ENCODE measurements around the gene SGSH. TPM values are rescaled to one million over a fixed set of nuclear protein-coding genes. Genes with fewer than 3 reads are reported as not detected.
A peak's percentile ranks its signal among the peaks of the same experiment; 100 is the strongest.

Gene SGSH
- total RNA-seq, 4 donors from 2014 or later, result 26.1 to 50.5 (median 34.6) TPM

DNA sequence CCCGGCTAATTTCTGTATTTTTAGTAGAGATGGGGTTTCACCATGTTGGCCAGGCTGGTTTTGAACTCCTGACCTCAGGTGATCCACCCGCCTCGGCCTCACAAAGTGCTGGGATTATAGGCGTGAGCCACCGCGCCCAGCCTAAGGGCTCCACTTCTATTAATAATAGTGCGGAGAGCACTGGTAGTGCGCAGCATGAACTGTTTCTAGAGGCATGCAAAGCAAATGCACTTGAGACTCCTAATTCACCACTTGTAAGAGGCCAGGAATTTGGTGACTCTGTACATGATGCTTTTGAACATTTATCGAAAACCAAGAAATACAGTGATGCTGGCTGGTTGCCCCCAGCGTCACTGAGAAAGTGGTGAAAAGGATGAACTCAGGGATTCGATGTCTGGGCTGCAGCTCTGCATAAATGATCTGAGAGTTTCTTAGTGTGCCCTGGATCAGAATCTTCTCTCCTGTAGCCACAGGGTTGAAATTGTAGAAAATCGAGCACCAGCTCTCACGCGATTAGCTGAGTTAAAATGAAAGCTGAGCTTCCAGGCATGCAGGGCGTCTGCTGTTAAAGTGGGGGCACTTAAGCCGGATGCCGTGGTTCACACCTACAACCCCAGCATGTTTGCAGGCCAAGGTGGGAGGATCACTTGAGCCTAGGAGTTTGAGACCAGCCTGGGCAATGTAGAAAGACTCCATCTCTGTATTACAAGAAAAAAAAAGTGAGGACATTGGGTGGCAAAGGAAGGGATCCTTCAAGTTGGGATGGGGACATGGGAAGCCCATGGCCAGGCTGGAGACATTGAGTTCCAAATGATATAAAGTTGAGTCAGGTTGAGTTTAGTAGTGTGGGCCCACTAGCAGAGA, 45.3 kb upstream of the SGSH start:
- Histone ChIP-seq H3K4me1 (peaks cover 0 to 34% (median 31%) of the 10 kb centered on the region in 4 donors), H3K27me3 (no peaks in the 10 kb centered on the region), H3K36me3 (peaks cover 0 to 50% (median 0%) of the 10 kb centered on the region in 3 donors), H3K4me3 (no peak overlapping the region), H3K9me3 (no peaks in the 10 kb centered on the region), H3K27ac (peak overlapping the region in 2 of 4 donors; percentile 97 to 99)
- TF ChIP-seq EP300 (IDR thresholded peaks at IDR 0.05) (no peak), POLR2A (IDR thresholded peaks at IDR 0.05) (no peak)
- TF ChIP-seq, protein P1, sequence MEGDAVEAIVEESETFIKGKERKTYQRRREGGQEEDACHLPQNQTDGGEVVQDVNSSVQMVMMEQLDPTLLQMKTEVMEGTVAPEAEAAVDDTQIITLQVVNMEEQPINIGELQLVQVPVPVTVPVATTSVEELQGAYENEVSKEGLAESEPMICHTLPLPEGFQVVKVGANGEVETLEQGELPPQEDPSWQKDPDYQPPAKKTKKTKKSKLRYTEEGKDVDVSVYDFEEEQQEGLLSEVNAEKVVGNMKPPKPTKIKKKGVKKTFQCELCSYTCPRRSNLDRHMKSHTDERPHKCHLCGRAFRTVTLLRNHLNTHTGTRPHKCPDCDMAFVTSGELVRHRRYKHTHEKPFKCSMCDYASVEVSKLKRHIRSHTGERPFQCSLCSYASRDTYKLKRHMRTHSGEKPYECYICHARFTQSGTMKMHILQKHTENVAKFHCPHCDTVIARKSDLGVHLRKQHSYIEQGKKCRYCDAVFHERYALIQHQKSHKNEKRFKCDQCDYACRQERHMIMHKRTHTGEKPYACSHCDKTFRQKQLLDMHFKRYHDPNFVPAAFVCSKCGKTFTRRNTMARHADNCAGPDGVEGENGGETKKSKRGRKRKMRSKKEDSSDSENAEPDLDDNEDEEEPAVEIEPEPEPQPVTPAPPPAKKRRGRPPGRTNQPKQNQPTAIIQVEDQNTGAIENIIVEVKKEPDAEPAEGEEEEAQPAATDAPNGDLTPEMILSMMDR (IDR thresholded peaks at IDR 0.05), result no peak
- 90 to 94% methylated on average over 17 of the region's 17 CpGs for WGBS, 2 donors
- no peak for DNase-seq (ENCODE audit: low spot score in 2 of 2)

DNA sequence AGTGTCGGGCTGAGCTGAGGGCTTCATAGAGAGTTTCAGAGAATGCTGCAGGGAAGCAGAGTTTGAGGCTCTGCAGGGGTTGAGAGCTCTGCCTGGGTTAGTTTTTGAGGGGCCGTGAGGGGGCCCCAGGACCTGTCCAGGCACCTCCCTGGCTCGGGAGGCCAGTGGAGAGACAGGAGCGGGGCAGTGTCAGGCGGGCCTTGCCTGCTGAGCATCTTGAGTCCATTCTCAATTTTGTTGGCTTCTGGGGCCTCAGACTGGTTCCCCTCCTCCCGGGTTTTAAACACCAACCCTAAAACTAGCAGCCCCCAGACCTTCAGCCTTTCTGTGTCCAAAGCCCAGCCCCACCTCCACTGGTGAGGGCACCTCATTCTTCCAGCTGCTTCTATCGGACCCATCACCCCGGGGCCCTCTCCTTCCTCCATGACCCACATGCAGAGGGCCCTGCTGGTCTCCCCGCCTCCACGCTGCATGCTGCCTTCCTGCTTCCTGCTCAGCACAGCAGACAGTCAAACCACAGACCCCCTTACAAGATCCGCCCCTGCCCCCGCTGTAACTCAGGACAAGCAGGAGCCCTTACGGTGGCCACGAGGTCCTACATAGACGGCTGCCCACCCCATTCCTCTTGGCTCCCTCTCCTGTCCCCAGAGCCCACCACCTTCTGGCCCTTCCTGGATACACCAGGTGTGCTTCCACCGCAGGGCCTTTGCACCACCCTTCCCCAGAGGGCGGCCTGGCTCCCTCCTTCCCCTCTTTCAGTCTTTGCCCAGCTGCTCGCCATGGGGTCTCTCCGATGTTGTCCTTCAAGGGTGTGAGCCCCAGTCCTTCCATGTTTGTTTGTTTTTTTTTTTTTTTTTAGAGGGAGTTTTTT, 44.3 kb upstream of the SGSH start:
- WGBS, 2 donors, result 69 to 75% methylated on average over 19 of the region's 19 CpGs
- Histone ChIP-seq H3K27me3 (no peaks in the 10 kb centered on the region), H3K27ac (peak overlapping the region in 3 of 4 donors; percentile 96 to 99 (median 97)), H3K4me1 (peaks cover 0 to 39% (median 33%) of the 10 kb centered on the region in 4 donors), H3K9me3 (no peaks in the 10 kb centered on the region), H3K4me3 (peak overlapping the region; percentile 20 to 81 (median 49)), H3K36me3 (peaks cover 0 to 50% (median 0%) of the 10 kb centered on the region in 3 donors)
- TF ChIP-seq, protein P1 (IDR thresholded peaks at IDR 0.05), result no peak
- TF ChIP-seq POLR2A (IDR thresholded peaks at IDR 0.05) (no peak), EP300 (IDR thresholded peaks at IDR 0.05) (no peak)
- no peak for DNase-seq (ENCODE audit: low spot score in 2 of 2)

DNA sequence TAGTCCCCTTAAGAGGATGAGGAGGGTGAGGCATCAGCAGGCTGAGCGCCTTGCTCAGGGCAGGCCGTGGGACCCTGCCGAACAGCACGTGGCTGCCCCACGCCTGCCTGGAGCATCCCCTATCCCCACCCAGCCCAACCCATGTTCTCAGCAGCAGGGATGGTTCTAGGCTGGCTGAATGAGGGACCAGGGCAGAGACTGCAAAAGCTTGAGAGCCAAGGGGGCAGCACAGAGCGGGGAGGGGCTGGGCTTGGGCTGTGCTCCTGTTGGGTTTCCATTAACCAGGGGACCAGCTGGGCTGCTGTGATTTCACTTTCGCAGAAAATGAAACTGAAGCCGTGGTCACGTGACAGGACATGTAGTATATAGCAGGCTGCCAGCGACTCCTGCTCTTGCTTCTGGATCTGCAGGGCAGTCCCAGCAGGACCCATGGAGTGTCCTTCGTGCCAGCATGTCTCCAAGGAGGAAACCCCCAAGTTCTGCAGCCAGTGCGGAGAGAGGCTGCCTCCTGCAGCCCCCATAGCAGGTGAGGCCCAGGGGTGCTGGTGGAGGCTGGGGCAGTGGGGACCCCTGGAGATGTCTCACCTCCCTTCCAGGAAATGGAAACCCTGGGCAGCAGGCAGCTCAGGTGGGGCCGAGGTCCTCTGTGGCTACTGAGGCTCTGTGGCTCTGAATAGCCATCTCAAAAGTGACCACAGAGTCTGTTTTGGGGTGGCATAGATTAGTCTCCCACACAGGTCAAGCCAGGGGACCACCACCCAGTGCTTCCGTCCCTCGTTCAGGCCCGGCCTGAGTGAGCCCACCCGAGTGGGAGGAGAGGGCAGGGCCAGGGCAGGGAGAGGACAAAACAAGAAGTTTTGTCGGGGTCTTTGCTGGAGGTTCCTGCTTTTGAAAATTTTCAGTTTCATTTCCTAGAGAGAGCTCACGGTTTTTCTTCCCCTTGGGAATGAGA, 43.4 kb upstream of the SGSH start:
- Histone ChIP-seq H3K27ac (peak overlapping the region; percentile 96 to 99 (median 98)), H3K4me3 (peak overlapping the region; percentile 20 to 81 (median 49)), H3K36me3 (peaks cover 0 to 43% (median 0%) of the 10 kb centered on the region in 3 donors), H3K9me3 (no peaks in the 10 kb centered on the region), H3K4me1 (peaks cover 0 to 40% (median 34%) of the 10 kb centered on the region in 4 donors), H3K27me3 (no peaks in the 10 kb centered on the region)
- TF ChIP-seq, protein P1 (IDR thresholded peaks at IDR 0.05), result peak in 3 of 5 experiments; percentile 4 to 26 (median 4)
- TF ChIP-seq EP300 (IDR thresholded peaks at IDR 0.05) (peak in 1 of 2 donors; percentile 38), POLR2A (IDR thresholded peaks at IDR 0.05) (no peak)
- DNase-seq (ENCODE audit: low spot score in 2 of 2), result peak; percentile 76 to 92
- WGBS, 2 donors, result 13 to 21% methylated on average over 14 to 18 of the region's 19 CpGs

DNA sequence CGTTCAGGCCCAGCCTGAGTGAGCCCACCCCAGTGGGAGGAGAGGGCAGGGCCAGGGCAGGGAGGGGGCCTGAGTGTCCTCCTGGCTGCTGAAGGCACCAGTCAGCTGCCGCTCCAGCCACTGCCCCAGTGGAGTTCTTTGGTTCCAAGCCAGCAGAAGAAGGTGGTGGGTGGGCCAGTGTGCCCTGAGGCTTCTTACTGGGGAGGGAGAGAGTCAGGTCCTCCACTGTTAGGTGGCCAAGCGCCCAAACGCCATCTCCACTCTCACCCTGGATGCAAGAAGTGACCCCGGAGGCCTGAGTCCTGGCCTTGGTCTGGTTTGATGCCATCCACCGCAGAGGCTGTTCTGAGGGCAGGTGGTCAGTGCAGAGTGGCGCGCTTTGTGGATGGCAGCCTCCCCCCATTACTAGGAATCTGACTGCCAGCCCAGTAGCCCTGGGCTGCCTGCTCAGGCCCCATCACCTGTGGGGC, 42.7 kb upstream of the SGSH start:
- Histone ChIP-seq H3K4me3 (peak overlapping the region; percentile 20 to 81 (median 49)), H3K9me3 (no peaks in the 10 kb centered on the region), H3K27ac (peak overlapping the region; percentile 96 to 99 (median 98)), H3K36me3 (peaks cover 0 to 35% (median 0%) of the 10 kb centered on the region in 3 donors), H3K27me3 (no peaks in the 10 kb centered on the region), H3K4me1 (peaks cover 0 to 45% (median 34%) of the 10 kb centered on the region in 4 donors)
- TF ChIP-seq, protein P1 (IDR thresholded peaks at IDR 0.05), result no peak
- TF ChIP-seq POLR2A (IDR thresholded peaks at IDR 0.05), result no peak
- TF ChIP-seq EP300 (IDR thresholded peaks at IDR 0.05), result no peak
- no peak for DNase-seq (ENCODE audit: low spot score in 2 of 2)
- WGBS, 2 donors, result 61 to 64% methylated on average over 4 to 8 of the region's 8 CpGs

All from tibial nerve (tissue), 4 donors.